ENCODE results near the gene C5orf34. TPM values are rescaled to one million over a fixed set of nuclear protein-coding genes. Genes with fewer than 3 reads are reported as not detected.
A peak's percentile ranks its signal among the peaks of the same experiment; 100 is the strongest.
"Not testable (repeated sequence)": the region's sequence is repeated elsewhere in the genome, so short reads cannot be mapped to it uniquely, and the experiment has no call there.

Gene C5orf34
- total RNA-seq, 1 donor from 2014 or later, result 2.4 TPM

DNA sequence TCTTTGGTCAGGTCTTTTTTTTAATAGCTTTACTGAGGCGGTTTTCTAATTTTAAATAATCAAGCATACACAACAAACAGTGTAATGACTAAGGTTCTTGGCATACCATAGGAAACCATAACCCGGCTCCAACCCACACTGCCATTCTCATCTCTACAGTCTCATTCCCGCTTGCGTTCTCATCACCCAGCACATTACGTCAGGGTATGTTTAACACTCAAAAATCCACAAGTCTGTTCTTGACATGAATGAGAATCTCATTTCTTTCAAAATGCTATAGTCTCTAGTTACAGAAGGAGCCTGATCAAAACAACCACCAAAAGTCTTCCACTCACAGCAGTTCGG lies 505 bp downstream of the C5orf34 start:
- DNase-seq, result peak; percentile 63

DNA sequence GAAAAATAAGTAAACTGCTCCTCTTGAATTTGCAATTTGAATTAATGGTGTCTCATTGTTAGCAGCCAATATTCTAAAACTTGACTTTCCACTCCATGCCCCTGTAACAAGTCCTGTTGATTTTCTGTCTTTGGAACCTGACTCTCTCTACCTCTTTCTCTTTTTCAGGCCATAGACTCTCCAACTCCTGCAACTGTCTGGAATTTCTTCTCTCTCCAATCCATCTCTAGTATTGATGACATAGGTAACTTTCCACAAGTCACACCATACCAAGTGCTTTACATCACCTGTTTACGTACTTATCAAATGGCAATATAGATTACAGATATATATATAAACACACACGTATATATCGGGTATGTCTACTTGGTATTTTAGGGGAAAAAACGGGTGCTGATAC lies 923 bp downstream of the C5orf34 start:
- DNase-seq, result peak; percentile 8

DNA sequence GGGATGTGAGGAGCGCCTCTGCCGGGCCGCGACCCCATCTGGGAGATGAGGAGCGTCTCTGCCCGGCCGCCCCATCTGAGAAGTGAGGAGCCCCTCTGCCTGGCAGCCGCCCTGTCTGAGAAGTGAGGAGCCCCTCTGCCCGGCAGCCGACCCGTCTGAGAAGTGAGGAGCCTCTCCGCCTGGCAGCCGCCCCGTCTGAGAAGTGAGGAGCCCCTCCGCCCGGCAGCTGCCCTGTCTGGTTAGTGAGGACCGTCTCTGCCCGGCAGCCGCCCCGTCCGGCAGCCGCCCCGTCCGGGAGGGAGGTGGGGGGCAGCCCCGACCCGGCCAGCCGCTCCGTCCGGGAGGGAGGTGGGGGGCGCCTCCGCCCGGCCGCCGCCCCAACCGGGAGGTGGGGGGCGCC lies 3.9 kb downstream of the C5orf34 start:
- DNase-seq, result not testable (repeated sequence)

DNA sequence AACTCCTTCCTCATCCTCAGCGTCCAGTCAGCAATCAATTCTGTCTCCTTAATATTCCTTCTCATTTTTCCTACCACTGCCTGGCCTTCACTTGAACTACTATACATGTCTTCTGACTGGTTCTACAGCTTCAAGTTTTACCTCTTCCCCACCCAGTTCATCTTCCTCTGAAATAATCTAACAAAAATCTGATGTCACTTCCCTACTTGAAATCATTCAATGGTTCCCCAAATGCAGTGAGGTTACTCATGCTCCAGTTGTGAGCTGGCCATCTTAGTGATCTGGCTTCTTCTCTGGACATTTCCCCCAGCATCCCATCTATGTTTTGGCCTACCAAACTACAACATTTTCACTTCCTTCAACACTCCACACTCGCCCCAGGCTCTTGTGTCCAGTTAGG lies 16.4 kb downstream of the C5orf34 start:
- DNase-seq, result no peak

DNA sequence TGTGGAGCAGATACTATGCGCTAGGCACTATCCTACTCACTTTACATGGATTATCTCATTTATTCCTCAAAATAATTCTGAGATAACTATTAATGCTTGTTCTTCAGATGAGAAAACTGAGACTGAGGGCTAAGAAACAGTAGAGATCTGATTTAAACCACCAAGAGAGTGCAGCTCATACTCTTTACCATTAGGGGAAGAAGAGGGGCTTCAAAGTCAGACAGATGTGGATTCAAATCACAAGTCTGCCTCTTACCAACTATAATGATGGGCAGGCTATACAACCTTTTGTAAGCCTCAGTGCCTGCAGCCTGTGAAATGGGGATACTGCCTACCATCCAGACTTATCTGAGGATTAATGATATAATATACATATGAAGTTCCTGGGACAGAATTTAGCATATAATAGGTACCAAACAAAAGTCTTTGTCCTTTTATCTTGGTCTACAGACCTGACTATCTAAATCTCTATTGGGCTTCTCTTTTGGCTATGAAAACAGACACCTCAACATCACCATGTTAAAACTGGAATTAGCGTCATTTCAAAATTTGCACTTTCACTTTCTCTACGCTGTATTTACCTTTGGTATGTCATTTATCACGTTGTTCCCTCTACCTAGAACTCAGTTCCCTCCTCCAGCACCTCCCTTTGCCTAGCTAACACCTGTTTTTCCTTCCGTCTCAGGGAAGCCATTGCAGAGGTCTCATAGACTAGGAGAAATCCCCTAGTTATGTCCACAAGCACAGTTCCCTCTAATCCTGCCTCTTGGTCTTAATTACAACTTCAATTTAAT lies 17.4 kb downstream of the C5orf34 start:
- no peak for DNase-seq

DNA sequence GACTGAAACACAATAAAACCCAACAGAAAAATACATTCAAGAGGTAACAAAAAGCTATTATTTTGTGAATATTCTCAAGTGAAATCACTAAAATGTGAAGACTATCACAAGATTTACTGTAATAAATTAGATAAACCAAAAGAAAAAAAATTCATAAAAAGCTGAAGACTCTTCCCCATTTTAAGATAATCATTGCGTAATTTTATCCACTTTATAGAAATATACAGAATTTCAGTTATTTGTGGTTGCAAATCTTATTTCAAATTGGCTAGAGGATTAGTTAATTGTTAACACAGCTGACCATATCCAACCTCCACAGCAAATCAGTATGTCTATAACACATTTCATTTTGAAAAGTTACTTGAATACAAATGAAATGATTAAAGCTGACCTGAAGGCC lies 23.6 kb downstream of the C5orf34 start:
- DNase-seq, result no peak

DNA sequence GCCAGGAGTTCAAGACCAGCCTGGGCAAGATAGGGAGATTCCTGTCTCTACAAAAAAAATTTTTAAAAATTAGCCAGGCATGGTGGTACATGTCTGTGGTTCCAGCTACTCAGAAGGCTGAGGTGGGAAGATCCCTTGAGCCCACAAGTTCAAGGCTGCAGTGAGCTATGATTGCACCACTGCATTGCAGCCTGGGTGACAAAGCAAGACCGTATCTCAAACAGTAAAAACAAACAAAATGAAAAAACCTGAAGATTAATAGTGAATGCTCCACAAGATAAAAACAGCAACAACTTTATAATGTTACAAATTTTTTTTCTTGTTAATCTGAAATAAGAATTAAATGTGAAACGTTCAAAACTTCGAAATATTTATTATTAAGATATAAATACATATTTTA lies 28.6 kb downstream of the C5orf34 start:
- no peak for DNase-seq

DNA sequence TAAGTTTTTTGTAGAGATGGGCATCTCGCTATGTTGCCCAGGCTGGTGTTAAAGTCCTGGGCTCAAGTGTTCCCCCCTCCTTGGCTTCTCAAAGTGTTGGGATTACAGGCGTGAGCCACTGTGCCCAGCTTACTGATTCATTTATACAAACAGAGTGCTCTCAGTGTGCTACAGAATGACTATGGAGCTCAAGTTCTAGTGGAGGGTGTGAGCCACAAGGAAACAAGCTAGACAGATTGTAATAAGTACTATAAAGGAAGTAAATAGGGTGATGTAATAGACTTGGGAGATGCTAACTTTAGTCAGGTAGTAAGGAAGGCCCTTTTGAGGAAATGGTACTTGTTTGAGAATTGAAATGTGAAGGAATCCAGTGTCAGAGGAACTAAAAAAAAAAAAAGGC lies 29.5 kb downstream of the C5orf34 start:
- no peak for DNase-seq

DNA sequence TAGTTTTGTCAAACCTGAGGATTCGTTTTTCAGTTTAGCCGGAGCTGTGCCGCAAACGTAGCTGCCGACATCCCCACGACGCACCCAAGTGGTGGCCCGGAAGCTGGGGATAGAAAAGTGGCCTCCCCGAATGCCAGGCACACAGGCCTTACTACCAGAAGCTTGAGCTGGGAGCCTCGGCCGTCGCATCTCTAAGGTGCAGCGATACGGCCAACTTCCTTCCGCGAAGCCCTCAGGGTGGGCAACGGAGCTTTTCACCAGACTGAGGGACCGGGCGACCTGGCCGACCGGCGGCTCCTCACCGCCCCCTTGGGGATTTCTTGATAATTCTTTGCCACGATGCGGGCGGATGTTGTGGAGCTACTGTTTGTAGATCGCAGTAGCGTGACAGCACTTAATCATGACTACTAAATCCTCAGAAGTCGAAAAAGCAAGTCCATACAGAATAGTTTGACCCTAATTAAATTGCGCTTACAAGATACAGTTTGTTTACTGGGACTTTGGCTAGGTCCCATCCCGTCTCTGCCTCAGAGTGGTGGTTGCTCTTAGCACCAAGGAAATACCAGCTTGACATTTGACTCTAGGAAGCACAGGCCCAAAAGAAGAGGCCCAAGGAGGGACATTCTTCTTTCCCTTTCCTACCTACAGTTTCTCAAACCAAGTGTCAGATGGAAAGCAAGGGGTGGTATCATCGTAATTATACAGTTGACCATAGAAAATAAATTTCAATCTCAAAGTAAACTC lies 30.7 kb downstream of the C5orf34 start:
- peak; percentile 91 for DNase-seq

DNA sequence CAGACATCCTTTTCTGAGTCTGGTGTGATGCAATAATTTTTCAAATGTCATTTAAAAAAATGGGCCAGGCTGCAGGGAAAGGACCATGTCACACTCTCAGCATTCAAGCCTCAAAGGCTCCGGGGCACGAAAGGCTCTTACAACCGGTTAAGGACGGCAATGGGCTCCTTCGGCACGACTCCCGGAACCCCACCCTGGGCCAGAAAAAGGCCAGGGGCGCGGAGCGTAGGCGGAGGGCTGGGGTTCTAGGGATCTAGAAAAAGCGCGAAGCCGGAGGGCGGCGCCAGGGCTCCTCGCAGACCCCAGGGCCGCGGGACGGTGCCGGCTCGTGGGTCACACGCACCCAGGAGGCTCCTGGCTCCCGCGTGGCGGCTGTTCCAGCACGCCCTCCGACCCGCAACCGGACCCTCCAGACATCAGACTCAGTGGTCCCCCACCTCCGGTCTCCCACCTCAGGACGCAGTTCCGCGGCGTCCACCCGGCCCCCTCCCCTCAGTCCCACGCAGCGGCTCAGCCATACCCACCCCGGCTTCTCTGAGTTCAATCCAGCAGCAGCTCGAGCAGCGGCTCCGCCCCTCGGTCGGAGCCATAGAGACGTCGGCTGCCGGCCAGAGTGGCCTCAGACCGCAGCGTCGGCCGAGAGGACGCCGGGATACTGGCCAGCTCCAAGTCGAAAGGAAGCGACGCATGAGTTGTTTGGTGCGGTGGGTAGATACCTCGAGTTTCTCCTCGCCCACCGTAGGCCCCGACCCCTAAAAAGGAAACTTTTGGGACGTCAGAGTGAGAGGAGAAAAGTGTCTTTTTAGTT lies 31.4 kb downstream of the C5orf34 start, which contains the start of gene TMEM267:
TMEM267 (minus strand) TSS at position 568 of the 808 bp plus-strand sequence. CDS start 29,896 bp downstream, outside the sequence.
- peak; percentile 96 for DNase-seq

DNA sequence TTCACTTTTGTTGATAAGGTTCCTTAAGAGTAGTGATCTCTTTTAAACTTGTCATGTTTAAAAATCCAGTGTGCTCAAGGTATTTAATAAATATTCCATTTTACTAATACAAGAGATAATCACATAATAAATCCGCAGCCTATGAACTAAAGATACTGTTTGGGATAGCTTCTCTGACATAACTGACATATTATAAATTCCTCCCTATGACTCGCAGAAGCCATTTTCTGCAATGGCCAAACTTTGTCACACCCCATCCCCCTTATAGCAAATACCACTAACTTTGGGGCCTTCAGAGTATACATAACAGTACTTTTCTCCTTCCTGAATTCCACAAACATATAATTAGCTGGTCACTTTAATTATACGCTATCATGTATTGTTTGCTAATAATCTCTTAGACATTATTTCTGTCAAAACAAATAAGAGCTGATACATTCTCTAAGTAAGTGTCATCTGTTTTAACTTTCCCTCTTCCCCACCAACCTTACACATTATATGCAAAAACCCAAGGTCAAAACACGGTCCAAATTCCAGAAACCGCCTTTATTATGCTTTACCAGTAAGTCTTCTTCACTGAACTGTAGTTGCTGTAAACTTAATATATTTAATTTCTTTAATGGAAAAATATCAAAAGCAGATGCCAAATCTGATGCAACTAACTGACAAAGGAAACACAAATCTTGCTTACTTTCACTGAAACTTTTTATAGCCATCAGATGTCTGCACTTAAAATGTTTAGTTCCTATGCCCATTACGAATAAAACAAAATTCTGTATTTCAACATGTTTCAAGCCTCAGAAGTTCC lies 32.3 kb downstream of the C5orf34 start:
- DNase-seq, result peak; percentile 13

DNA sequence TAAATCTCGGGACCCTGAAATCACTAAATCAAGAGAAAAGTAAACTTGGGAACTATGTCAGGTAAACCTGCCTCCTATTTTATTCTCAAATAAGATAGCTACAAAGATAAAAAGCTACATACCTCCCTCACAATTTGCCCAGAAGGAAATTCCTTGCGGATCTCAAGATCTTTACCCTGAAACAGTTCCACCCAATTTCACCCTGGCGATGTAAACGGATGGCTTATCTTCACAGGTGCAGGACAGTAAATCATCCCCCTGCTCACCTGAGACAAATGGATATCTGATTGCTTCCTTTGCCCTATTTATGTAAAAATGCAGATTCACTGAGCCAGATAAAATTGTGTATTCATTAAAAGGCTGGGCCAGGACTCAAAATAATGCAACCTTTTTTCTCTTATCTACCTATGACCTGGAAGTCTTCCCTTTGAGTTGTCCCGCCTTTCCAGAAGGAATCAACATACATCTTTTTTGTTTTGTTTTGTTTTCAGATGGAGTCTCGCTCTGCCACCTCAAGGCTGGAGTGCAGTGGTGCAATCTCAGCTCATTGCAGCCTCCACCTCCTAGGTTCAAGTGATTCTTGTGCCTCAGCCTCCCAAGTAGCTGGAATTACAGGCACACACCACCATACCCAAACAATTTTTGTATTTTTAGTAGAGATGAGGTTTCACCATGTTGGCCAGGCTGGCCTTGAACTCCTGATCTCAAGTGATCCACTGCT lies 45.1 kb downstream of the C5orf34 start:
- no peak for DNase-seq

DNA sequence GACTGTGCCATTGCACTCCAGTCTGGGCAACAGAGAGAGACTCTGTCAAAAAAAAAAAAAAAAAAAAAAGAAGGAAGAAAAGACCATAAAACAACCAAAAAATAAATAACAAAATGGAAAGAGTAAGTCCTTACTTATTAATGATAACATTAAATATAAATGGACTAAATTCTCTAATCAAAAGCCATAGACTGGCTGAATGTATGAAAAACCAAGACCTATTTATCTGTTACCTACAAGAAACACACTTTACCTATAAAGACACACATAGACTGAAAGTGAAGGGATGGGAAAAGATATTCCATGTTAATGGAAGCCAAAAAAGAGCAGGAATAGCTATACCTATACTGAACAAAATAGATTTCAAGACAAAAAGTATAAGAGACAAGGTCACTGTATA lies 47.8 kb downstream of the C5orf34 start:
- no peak for DNase-seq

DNA sequence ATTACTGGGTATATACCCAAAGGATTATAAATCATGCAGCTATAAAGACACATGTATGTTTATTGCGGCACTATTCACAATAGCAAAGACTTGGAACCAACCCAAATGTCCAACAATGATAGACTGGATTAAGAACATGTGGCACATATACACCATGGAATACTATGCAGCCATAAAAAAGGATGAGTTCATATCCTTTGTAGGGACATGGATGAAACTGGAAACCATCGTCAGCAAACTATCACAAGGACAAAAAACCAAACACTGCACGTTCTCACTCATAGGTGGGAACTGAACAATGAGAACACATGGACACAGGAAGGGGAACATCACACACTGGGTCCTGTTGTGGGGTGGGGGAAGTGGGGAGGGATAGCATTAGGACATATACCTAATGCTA lies 49.5 kb downstream of the C5orf34 start:
- DNase-seq, result not testable (repeated sequence)

DNA sequence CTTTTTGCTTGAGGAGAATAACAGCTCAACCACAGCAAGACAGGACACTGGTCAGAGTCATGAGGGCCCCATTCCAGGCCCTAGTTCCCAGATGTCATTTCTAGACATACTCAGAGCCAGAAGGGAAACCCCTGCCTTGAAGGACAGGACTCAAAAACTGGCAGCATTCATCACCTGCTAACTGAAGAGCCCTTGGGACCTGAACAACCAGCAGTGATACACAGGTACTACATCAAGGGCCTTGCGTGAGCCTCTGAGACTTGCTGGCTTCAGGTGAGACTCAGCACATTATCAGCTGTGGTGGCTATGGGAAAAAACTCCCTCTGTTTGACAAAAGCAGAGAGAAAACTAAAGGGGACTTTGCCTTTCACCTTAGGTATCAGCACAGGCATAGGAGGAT lies 53.9 kb downstream of the C5orf34 start:
- DNase-seq, result no peak

DNA sequence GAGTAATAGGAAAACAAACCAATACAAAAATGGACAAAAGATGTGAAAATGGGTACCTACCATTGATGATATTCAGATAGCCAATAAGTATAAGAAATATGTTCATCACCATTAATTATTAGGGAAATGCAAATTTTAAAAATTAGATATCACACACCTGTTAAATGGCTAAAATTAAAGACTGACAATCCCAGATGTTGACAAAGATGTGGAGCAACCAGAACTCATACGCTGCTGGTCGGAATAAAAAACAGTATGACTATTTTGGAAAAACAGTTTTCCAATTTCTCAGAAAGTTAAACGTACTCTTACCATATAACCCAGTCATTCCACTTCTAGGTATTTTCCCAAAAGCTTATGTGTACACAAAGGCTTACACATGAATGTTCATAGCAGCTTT lies 58.4 kb downstream of the C5orf34 start:
- no peak for DNase-seq

DNA sequence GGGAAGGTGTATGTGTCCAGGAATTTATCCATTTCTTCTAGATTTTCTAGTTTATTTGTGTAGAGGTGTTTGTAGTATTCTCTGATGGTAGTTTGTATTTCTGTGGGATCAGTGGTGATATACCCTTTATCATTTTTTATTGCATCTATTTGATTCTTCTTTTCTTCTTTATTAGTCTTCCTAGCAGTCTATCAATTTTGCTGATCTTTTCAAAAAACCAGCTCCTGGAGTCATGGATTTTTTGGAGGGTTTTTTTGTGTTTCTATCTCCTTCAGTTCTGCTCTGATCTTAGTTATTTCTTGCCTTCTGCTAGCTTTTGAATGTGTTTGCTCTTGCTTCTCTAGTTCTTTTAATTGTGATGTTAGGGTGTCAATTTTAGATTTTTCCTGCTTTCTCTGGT lies 73.4 kb downstream of the C5orf34 start:
- not testable (repeated sequence) for DNase-seq

DNA sequence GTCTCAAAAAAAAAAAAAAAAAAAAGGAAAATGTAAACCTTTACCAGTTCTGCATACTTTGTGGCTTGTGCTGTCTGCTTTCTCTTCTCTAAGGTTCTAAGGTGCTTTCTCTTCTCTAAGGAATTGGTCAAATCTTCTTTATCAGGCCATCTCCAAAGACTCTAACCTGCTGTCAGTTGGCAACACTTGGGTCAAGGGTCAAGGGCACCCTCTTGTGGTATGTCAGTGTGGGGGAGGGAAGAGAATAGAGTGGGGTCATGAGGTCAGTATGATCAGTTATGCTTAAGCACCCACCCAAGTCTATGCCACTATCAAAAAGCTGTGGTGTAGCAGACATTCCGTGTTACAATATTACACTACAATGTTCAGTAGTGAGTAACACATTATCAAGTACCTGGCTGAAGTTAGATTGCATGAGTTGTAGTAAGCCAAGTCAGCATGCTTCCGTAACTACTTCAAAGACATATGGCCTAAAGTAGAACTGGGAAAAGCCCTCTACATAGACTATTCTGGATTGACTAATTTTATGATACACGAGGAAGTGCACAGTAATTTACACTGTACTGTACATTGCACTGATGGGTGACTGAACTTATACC lies 77.8 kb downstream of the C5orf34 start:
- DNase-seq, result no peak

Data from dermis blood vessel endothelial cell (primary cell).